A549 (cell line): Measurements from ENCODE around the gene WSCD2.

Experiments
- CTCF ChIP-seq: fragments of >200 bp; sonication (Bioruptor Twin); formaldehyde crosslinking; IDR thresholded peaks from 3 replicates; pipeline ENCODE4 v1.5.1; 2016
- GATA3 ChIP-seq: IDR thresholded peaks from 2 replicates; pipeline ENCODE4 v1.6.1; 2012; ENCODE audit warnings: borderline replicate concordance
- JUN ChIP-seq, 2 experiments: fragments of >200 bp; sonication (Bioruptor Twin); formaldehyde crosslinking; IDR thresholded peaks; 2 replicates in 1 of 2; 3 replicates in 1 of 2; pipeline ENCODE4 v1.6.1; 2016 to 2017
- KDM1A ChIP-seq: fragments of 200-600 bp; sonication (generic); IDR thresholded peaks from 2 replicates; pipeline ENCODE4 v1.6.1; 2016; ENCODE audit warnings: low read depth, mild to moderate bottlenecking
- MAFK ChIP-seq: fragments of 450-650 bp; IDR thresholded peaks from 2 replicates; pipeline ENCODE4 v1.6.1; 2014; ENCODE audit not compliant: partially characterized antibody
- NFE2L2 ChIP-seq: fragments of 150-350 bp; conservative IDR thresholded peaks from 2 replicates; pipeline ENCODE4 v1.6.1; 2014; ENCODE audit warnings: low read length
- POLR2A ChIP-seq: IDR thresholded peaks from 2 replicates; pipeline ENCODE4 v1.6.1; 2012; ENCODE audit warnings: mild to moderate bottlenecking, low read length
- POLR2AphosphoS2 ChIP-seq: conservative IDR thresholded peaks from 2 replicates; pipeline ENCODE4 v1.6.1; 2012; ENCODE audit warnings: low read length, improper control_type of control experiment, inconsistent platforms
- SMC3 ChIP-seq: fragments of >200 bp; sonication (Bioruptor Twin); formaldehyde crosslinking; IDR thresholded peaks from 3 replicates; pipeline ENCODE4 v1.6.1; 2018; ENCODE audit warnings: inconsistent platforms

- no peak for TF ChIP-seq NFE2L2
- TF ChIP-seq POLR2A = no peak
- no peak for TF ChIP-seq CTCF
- TF ChIP-seq KDM1A = no peak
- no peak for TF ChIP-seq MAFK
- no peak for TF ChIP-seq JUN (IDR thresholded peaks at IDR 0.05)
- no peak for TF ChIP-seq SMC3
- TF ChIP-seq POLR2AphosphoS2 = no peak
- no peak for TF ChIP-seq GATA3
Observed at GRCh38 chr12:108117902-108118301, 11.2 kb upstream of the WSCD2 start.
